Karpas-422 (cell line): Measurements from ENCODE around the gene AGR2. TPM values are rescaled to one million over a fixed set of nuclear protein-coding genes. Genes with fewer than 3 reads are reported as not detected.
A peak's percentile ranks its signal among the peaks of the same experiment; 100 is the strongest.

Experiments used
- DNase-seq: peaks from one replicate; pipeline ENCODE4 v3.0.0-alpha.2; 2015
- H2AFZ ChIP-seq: fragments of 200-600 bp; sonication (generic); 2 replicates; pipeline ENCODE4 v1.6.1; 2014; ENCODE audit warnings: antibody characterized with exemption, low read length, mixed read lengths
- H3K27ac ChIP-seq: fragments of 200-600 bp; sonication (generic); 2 replicates; pipeline ENCODE4 v1.5.1; 2014; ENCODE audit warnings: mild to moderate bottlenecking, low read length, moderate library complexity
- H3K27me3 ChIP-seq: fragments of 200-600 bp; sonication (generic); 2 replicates; pipeline ENCODE4 v1.6.1; 2014; ENCODE audit warnings: low read length, mixed read lengths
- H3K36me3 ChIP-seq: fragments of 200-600 bp; sonication (generic); 2 replicates; pipeline ENCODE4 v1.6.1; 2014; ENCODE audit warnings: low read length, mixed read lengths; ENCODE audit not compliant: insufficient read depth
- H3K4me1 ChIP-seq: fragments of 200-600 bp; sonication (generic); 2 replicates; pipeline ENCODE4 v1.6.1; 2014; ENCODE audit warnings: mild to moderate bottlenecking, low read length, mixed read lengths
- H3K4me2 ChIP-seq: fragments of 200-600 bp; sonication (generic); 2 replicates; pipeline ENCODE4 v1.6.1; 2014; ENCODE audit warnings: low read length, low read depth, mild to moderate bottlenecking; ENCODE audit not compliant: poor library complexity, severe bottlenecking
- H3K4me3 ChIP-seq: fragments of 200-600 bp; sonication (generic); 2 replicates; pipeline ENCODE4 v1.5.1; 2014; ENCODE audit warnings: mild to moderate bottlenecking, antibody characterized with exemption, low read length, mixed read lengths
- H3K79me2 ChIP-seq: fragments of 200-600 bp; sonication (generic); 2 replicates; pipeline ENCODE4 v1.6.1; 2014; ENCODE audit warnings: mild to moderate bottlenecking, low read length, mixed read lengths
- H3K9ac ChIP-seq: fragments of 200-600 bp; sonication (generic); 2 replicates; pipeline ENCODE4 v1.6.0; 2014; ENCODE audit warnings: low read length
- H3K9me2 ChIP-seq: fragments of 200-600 bp; sonication (generic), shearing (Covaris generic); replicated peaks from 2 replicates; pipeline ENCODE4 v1.6.0; 2014; ENCODE audit warnings: mild to moderate bottlenecking, low read length, moderate library complexity; ENCODE audit not compliant: insufficient read depth
- H3K9me3 ChIP-seq: fragments of 300-700, 200-600 bp; sonication (generic); 2 replicates; pipeline ENCODE4 v1.6.1; 2014; ENCODE audit warnings: low read length, mixed read lengths
- H4K20me1 ChIP-seq: fragments of 200-600 bp; sonication (generic); 2 replicates; pipeline ENCODE4 v1.6.1; 2014; ENCODE audit warnings: mild to moderate bottlenecking, antibody characterized with exemption, low read length, low read depth; ENCODE audit not compliant: insufficient read depth
- total RNA-seq: library from RNA; depleted of rRNA; stranded (reverse); fragments of >200 nt; shearing (Covaris generic); gene quantifications from 2 replicates; pipeline ENCODE4 v1.2.3, GENCODE V29; 2014; ENCODE audit warnings: low replicate concordance

AGR2 gene
- total RNA-seq, 1 experiment from 2014 or later, result 0.19 TPM

DNA sequence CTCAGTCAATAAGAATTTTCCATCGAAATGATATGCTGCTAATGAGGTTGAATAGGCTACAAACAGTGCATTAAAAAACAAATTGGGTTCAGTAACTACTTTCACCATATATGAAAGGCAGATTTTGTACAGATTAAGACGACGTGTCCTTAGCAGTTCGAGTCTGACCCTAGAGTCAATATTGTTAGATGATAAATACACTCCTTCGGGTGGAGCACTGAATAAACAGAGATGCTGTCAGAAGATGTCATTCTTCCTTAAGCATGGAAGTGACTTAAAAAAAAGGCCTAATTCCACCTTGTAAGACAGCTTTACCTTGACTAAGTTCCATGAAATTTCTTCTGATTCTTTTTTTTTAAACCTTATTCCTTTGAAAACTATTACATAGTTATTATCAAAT lies 5.8 kb upstream of the AGR2 start:
- Histone ChIP-seq H2AFZ (no peak overlapping the region), H3K79me2 (no peaks in the 10 kb centered on the region), H3K4me3 (no peak overlapping the region)

DNA sequence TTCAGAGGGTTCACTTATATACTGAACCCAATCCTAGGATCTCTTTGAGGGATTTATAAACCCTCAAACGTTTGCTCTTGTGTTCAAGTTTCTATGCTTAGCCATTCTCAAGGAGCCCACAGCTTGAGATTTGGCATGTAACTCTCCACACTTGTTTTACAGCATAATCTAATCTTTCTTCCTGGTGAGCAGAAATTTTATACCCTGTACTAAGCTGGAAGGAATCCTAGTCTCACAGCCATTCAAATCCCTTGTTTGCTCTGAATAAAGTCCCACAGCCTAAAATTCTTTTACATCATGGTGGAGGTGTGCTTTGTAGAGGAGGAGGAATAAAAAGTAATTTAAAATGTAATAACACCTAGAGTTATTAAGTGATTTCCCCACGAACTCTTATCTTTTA lies 5.3 kb upstream of the AGR2 start:
- H3K4me2 ChIP-seq, result no peak overlapping the region
- no peaks in the 10 kb centered on the region for H3K27me3 ChIP-seq
- peaks cover 15% of the 10 kb centered on the region for H3K4me1 ChIP-seq
- H4K20me1 ChIP-seq, result no peaks in the 10 kb centered on the region
- no peak overlapping the region for H3K4me3 ChIP-seq
- DNase-seq, result peak; percentile 34
- H3K36me3 ChIP-seq, result no peaks in the 10 kb centered on the region
- no peak overlapping the region for H3K27ac ChIP-seq
- H3K9ac ChIP-seq, result no peak overlapping the region
- no peak overlapping the region for H2AFZ ChIP-seq
- H3K9me3 ChIP-seq, result no peaks in the 10 kb centered on the region
- H3K79me2 ChIP-seq, result no peaks in the 10 kb centered on the region
- H3K9me2 ChIP-seq, result no peaks in the 10 kb centered on the region

More for the DNA sequence above, 5.8 kb upstream of the AGR2 start:
- Histone ChIP-seq H3K9ac (no peak overlapping the region), H3K9me3 (no peaks in the 10 kb centered on the region), H3K4me1 (peaks cover 15% of the 10 kb centered on the region), H3K27ac (no peak overlapping the region), H3K4me2 (no peak overlapping the region), H3K36me3 (no peaks in the 10 kb centered on the region), H4K20me1 (no peaks in the 10 kb centered on the region), H3K9me2 (no peaks in the 10 kb centered on the region), H3K27me3 (no peaks in the 10 kb centered on the region)
- DNase-seq, result no peak

DNA sequence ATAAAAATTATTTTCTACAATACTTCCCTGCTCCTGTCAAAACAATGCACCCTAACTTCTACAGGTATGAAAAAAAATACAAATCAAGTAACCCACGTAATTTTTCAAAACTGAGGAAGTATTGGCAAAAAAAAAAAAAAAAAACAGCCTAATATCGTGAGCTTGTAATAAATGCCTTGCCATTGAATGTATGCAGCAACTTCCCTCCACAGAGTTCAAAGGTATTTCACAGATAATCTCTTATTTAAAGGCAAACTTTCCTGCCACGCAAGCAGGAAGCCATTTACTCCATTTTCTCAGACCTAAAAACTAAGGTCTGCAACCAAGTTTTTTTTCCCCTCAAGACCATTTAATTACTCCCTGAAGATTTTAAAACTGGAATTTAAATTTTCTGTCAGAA lies 642 bp upstream of the AGR2 start:
- Histone ChIP-seq H3K27ac (no peak overlapping the region), H4K20me1 (no peaks in the 10 kb centered on the region), H3K9me2 (no peaks in the 10 kb centered on the region), H3K9ac (no peak overlapping the region), H3K36me3 (no peaks in the 10 kb centered on the region), H3K4me3 (no peak overlapping the region), H3K4me1 (no peaks in the 10 kb centered on the region), H3K79me2 (no peaks in the 10 kb centered on the region), H3K4me2 (no peak overlapping the region), H3K27me3 (no peaks in the 10 kb centered on the region), H3K9me3 (no peaks in the 10 kb centered on the region), H2AFZ (no peak overlapping the region)
- DNase-seq, result no peak

DNA sequence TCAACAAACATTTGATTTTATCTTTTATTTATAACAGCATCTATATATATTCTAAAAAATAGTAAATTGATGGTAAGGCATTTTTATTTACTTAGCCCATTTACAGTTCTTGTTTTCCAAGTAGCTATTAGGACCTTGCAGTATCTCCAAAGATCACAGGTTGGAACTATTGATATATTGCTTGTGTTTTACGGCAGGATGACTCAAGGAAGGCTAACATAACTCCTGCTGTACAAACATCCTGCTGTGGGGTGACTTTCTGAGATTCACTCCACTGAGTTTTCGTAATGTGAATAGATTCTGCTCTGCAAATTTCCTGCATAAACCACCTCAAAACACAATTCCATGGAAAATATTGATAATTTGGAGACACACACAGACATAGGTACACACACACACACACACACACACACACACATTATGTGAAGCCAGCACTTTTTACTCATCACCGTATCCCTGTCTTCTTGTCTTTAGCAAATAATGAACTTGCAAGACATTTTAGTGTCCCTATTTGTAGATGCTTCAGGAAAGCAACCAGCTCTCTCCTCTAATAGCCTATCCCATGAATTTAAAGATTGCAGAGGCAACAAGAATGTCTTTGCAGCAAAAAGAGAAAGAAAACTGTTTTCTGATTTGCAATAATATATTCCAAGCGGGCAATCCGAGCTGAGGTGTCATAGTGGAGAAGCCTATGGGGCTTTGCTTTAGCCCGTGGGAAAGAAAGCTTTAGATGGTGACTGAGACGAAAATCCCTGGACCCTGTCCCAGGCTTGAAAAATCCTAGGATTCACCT lies 722 bp downstream of the AGR2 start:
- Histone ChIP-seq H3K4me1 (no peaks in the 10 kb centered on the region), H3K79me2 (no peaks in the 10 kb centered on the region), H3K27ac (no peak overlapping the region), H3K36me3 (no peaks in the 10 kb centered on the region), H3K4me3 (no peak overlapping the region), H3K9me3 (no peaks in the 10 kb centered on the region), H3K4me2 (no peak overlapping the region), H3K9me2 (no peaks in the 10 kb centered on the region), H2AFZ (no peak overlapping the region), H4K20me1 (no peaks in the 10 kb centered on the region), H3K9ac (no peak overlapping the region), H3K27me3 (no peaks in the 10 kb centered on the region)
- peak; percentile 20 for DNase-seq

DNA sequence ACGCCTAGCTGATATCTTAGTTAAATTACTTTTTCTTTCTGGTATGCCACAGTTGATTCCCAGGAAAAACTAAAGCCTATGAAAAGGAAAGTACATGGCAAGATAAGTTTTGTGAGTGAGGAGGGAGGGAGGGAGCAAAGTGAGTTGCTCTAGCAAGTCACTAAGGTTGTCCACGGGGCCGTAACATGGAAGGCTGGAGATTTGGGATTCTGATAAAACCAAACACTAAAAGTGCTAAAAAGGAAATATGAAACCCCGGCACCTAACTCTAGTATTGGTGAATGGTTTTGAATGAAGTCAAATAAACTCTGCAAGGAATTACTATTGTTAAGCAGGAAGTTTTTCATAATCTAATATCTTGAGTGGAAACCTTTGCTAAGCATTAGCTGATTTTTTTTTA lies 1.7 kb downstream of the AGR2 start:
- Histone ChIP-seq H4K20me1 (no peaks in the 10 kb centered on the region), H3K79me2 (no peaks in the 10 kb centered on the region), H3K27ac (no peak overlapping the region), H3K9ac (no peak overlapping the region), H3K4me3 (no peak overlapping the region), H3K4me2 (no peak overlapping the region), H3K36me3 (no peaks in the 10 kb centered on the region), H2AFZ (no peak overlapping the region), H3K27me3 (no peaks in the 10 kb centered on the region), H3K9me2 (no peaks in the 10 kb centered on the region), H3K9me3 (no peaks in the 10 kb centered on the region), H3K4me1 (no peaks in the 10 kb centered on the region)
- no peak for DNase-seq

DNA sequence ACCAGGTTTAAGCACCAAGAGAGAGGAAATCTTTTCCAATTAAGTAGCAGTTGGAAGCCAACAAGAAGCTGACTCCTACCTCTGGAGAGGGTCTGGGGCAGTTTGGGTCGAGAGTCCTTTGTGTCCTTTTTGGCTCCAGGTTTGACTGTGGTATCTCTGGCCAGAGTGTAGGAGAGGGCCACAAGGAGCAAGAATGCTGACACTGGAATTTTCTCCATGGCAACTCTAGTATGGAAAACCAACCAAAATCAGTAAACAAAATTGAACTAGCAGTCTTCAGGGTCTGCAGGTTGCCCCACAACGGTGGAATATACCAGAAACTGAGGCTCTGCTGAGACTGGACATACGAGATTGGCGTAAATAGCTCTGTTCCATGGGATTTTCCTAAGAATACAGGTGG lies 3.2 kb downstream of the AGR2 start:
- H3K27ac ChIP-seq, result no peak overlapping the region
- no peaks in the 10 kb centered on the region for H3K9me2 ChIP-seq
- no peaks in the 10 kb centered on the region for H3K27me3 ChIP-seq
- H3K79me2 ChIP-seq, result no peaks in the 10 kb centered on the region
- H3K4me3 ChIP-seq, result no peak overlapping the region
- H4K20me1 ChIP-seq, result no peaks in the 10 kb centered on the region
- peak; percentile 28 for DNase-seq
- no peaks in the 10 kb centered on the region for H3K9me3 ChIP-seq
- no peak overlapping the region for H3K4me2 ChIP-seq
- H3K36me3 ChIP-seq, result no peaks in the 10 kb centered on the region
- H3K4me1 ChIP-seq, result no peaks in the 10 kb centered on the region
- H3K9ac ChIP-seq, result no peak overlapping the region
- H2AFZ ChIP-seq, result no peak overlapping the region

DNA sequence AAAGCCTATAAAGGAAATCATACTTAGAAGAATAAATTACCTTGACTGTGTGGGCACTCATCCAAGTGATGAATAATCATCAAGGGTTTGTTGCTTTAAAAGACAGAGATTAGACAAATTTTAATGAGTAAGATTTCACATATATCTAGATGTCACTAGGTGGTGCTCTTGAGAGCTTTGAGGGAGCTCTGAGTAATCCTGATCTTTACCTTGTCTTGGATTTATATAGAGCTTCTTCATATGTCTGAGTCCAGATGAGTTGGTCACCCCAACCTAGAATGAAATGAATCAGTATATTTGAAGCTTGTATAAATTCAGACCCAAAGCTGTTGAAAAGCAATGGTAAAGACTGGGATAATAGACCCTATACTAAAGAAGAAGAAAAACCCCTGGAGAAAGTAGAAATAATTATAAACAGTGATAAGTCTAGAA lies 3.7 kb downstream of the AGR2 start:
- H3K36me3 ChIP-seq, result no peaks in the 10 kb centered on the region
- DNase-seq, result peak; percentile 74
- no peak overlapping the region for H3K27ac ChIP-seq
- H4K20me1 ChIP-seq, result no peaks in the 10 kb centered on the region
- no peaks in the 10 kb centered on the region for H3K4me1 ChIP-seq
- H3K9me3 ChIP-seq, result no peaks in the 10 kb centered on the region
- no peaks in the 10 kb centered on the region for H3K9me2 ChIP-seq
- H2AFZ ChIP-seq, result no peak overlapping the region
- no peak overlapping the region for H3K4me2 ChIP-seq
- H3K27me3 ChIP-seq, result no peaks in the 10 kb centered on the region
- H3K79me2 ChIP-seq, result no peaks in the 10 kb centered on the region
- no peak overlapping the region for H3K9ac ChIP-seq
- no peak overlapping the region for H3K4me3 ChIP-seq

DNA sequence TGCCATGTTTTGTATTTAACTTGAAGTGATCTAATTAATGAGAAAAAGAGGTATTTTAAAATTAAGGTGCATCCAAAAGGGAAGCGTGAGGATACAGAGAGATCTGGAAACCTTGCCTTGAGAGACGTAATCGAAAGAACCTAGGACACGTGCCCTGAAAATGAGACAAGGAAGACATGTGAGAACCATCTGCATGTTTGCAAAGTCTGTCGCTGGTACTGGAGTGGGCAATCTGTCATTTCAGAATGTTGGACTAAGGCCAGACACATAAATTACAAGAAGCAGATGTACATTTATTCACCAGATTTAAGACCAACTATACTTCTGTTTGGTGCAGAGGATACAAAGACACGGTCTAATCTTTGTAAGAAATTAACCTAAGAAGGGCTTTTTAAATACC lies 9.2 kb downstream of the AGR2 start:
- no peaks in the 10 kb centered on the region for H3K27me3 ChIP-seq
- H3K79me2 ChIP-seq, result no peaks in the 10 kb centered on the region
- H2AFZ ChIP-seq, result no peak overlapping the region
- no peaks in the 10 kb centered on the region for H3K9me3 ChIP-seq
- no peak for DNase-seq
- H3K9me2 ChIP-seq, result no peaks in the 10 kb centered on the region
- no peaks in the 10 kb centered on the region for H3K36me3 ChIP-seq
- no peaks in the 10 kb centered on the region for H3K4me1 ChIP-seq
- H3K27ac ChIP-seq, result no peak overlapping the region
- H3K4me2 ChIP-seq, result no peak overlapping the region
- no peaks in the 10 kb centered on the region for H4K20me1 ChIP-seq
- no peak overlapping the region for H3K9ac ChIP-seq
- H3K4me3 ChIP-seq, result no peak overlapping the region
